Left renal cortex interstitium (tissue), 4 donors: ENCODE measurements around the gene MIER1. TPM values are rescaled to one million over a fixed set of nuclear protein-coding genes. Genes with fewer than 3 reads are reported as not detected.

ENCODE experiments used
- DNase-seq, 4 donors: peaks; one replicate each; pipeline ENCODE4 v3.0.0-alpha.2; 2013; ENCODE audit warnings: low read depth in 4 of 4, low spot score in 2 of 4, missing footprints in 1 of 4
- polyA plus RNA-seq, 4 donors: library from polyadenylated mRNA; unstranded; fragments of 120-200 nt; gene quantifications; one replicate each; pipeline ENCODE4 v1.2.1, GENCODE V29; 2013; ENCODE audit not compliant: insufficient read length in 4 of 4

MIER1 gene
- polyA plus RNA-seq, 4 donors: 30.3 to 41.1 (median 38.2) TPM

- DNase-seq: peak in 3 of 4 donors; percentile 29 to 56 (median 32)
These were observed 71.4 kb downstream of the MIER1 start for GRCh38 chr1:66996018-66996682.

- DNase-seq: no peak
These were observed 74.2 kb downstream of the MIER1 start for GRCh38 chr1:66998972-66999371.

GRCh38 chr1:66999640-67000400 is 75.0 kb downstream of the MIER1 start:
- DNase-seq: no peak

GRCh38 chr1:67001682-67002425 is 77.1 kb downstream of the MIER1 start:
- no peak for DNase-seq

GRCh38 chr1:67004176-67004575 is 79.4 kb downstream of the MIER1 start:
- DNase-seq: no peak

- DNase-seq: no peak
These were observed 80.3 kb downstream of the MIER1 start for GRCh38 chr1:67005068-67005467.

- no peak for DNase-seq
These were observed 85.0 kb downstream of the MIER1 start for GRCh38 chr1:67009792-67010191.

- DNase-seq: no peak
These were observed 88.8 kb downstream of the MIER1 start for GRCh38 chr1:67013573-67013972.

- no peak for DNase-seq
These were observed 93.8 kb downstream of the MIER1 start for GRCh38 chr1:67018574-67018973.

- no peak for DNase-seq
These were observed 94.3 kb downstream of the MIER1 start for GRCh38 chr1:67019121-67019520.

- DNase-seq: no peak
These were observed 94.9 kb downstream of the MIER1 start for GRCh38 chr1:67019600-67020136.

- no peak for DNase-seq
These were observed 95.5 kb downstream of the MIER1 start for GRCh38 chr1:67020304-67020703.

GRCh38 chr1:67020765-67021164 is 96.0 kb downstream of the MIER1 start:
- DNase-seq: no peak

GRCh38 chr1:67029472-67029871 is 104.7 kb downstream of the MIER1 start:
- DNase-seq: no peak

GRCh38 chr1:67031121-67031858 is 106.5 kb downstream of the MIER1 start:
- DNase-seq: no peak

- DNase-seq: no peak
These were observed 107.1 kb downstream of the MIER1 start for GRCh38 chr1:67031859-67032247.
